HG02943 (cell line): ENCODE results near the gene CELF2.
A peak's percentile ranks its signal among the peaks of the same experiment; 100 is the strongest.

ENCODE experiments used
- ATAC-seq: cut with Tn5 transposase; IDR thresholded peaks from one replicate; pipeline ENCODE4 v1.9.1; 2021; ENCODE audit warnings: mild to moderate bottlenecking, low read depth, moderate library complexity; ENCODE audit not compliant: unreplicated experiment

Gene CELF2

DNA sequence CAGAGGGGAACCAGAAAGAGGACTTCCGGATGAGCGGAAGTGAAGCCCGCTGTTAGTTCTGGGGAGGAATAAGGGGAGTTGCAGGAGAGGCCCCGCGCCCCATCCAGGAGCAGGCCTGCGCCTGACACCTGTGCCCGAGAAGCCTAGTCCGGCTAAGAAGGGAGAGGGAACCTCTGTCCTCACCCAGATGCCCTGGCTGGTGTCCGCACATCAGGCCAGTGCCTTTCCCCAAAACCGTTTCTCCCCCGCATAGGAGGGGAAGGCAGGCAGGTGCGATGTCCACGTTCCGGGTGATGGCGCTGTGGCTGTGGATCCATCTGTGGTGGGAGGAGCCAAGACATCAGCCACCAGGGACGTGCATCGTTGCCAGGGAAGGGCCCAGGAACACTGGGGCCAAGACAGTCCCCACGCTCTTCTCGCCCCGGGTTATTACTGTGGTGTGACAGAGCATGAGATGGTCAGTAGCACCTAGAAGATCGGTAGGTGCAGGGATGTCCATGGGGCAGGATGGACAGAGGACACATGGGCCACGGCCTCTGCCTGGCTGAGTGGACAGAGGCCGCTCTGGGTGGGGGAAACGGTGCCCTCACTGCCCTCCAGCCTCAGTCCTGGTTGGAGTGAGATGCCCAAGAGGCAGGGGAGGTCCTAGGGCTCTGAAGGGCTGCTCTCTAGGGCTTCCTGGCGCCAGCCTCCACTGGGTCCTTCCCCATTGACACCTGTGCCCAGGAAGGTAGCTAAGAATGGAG is 262.7 kb downstream of the CELF2 start:
- ATAC-seq, result no peak

DNA sequence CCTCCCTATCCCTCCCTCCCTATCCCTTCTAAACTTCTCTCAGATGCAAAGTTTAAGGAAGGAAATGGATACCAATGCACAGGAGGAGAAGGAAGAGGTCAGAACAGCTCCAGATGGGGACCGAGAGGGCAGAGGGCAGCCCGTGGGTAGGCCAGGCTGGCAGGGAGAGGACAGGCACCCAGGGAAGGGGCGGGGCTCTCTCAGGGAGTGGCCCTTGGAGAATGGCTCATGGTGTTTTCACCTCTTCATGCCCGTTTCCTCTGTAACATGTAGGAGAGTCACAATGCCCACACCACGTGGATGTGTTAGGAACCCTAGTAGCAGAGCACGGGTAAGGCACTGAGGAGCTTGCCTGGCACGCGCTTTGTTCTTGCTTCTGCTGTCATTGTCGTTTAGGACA is 264.5 kb downstream of the CELF2 start:
- no peak for ATAC-seq

DNA sequence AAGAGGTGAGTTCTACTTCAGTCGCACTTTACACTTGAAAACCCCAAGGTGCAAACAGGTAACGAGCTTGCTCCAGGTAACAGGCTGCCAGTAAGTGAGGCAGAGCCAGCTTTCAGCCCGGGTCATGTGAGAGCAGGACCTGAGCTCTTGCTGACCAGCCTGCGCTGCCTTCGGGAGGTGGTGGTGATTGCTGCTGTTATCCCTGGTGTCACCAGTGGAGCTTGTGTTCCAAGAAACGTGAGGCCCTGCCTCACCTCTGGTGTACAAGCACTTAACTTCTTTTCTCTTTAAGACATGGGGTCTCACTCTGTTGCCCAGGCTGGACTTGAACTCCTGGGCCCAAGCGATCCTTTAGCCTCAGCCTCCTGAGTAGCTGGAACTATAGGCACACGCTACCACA is 265.0 kb downstream of the CELF2 start:
- no peak for ATAC-seq

DNA sequence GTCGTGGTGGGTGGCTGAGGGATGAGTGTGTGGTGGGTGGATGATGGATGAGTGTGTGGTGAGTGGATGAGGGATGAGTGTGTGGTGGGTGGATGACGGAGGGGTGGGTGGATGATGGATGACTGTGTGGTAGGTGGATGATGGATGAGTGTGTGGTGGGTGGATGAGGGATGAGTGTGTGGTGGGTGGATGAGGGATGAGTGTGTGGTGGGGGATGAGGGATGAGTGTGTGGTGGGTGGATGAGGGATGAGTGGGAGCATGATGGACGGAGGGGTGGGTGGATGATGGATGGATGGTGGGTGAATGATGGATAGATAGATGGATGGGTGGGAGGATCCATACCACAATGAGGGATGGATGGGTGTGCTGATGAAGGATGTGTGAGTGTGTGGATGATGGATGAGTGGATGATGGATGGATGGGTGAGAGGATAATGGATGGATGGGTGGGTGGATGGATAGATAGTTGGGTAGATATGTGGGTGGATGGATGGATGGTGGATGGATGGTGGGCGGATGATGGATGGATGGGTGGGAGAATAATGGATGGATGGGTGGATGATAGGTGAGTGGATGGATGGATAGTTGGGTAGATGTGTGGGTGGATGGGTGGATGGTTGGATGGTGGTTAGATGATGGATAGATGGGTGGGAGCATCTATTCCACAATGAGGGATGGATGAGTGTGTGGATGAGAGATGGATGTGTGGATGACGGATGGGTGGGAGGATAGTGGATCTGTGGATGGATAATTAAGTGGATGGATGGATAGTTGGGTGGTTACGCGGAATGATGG is 266.8 kb downstream of the CELF2 start:
- no peak for ATAC-seq

DNA sequence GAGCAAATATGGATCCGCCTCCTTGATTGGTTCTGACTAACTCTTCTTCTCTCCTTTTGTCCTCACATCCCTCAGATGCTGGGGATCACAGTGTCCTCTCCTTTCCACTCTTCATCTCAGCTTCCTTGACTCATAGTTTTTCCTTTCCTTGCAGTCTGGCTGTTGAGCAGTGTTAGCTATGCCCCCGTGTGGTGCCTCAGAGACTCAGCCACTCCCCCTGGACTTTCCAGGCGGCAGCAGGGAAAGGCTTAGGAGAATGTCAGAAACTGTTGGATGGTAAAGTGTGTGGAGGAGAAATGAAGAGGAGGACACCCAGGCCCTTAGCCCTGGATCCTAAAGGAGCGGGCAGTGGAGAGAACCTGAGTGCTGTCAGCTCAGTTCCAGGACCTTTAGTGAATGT is 267.5 kb downstream of the CELF2 start:
- no peak for ATAC-seq

DNA sequence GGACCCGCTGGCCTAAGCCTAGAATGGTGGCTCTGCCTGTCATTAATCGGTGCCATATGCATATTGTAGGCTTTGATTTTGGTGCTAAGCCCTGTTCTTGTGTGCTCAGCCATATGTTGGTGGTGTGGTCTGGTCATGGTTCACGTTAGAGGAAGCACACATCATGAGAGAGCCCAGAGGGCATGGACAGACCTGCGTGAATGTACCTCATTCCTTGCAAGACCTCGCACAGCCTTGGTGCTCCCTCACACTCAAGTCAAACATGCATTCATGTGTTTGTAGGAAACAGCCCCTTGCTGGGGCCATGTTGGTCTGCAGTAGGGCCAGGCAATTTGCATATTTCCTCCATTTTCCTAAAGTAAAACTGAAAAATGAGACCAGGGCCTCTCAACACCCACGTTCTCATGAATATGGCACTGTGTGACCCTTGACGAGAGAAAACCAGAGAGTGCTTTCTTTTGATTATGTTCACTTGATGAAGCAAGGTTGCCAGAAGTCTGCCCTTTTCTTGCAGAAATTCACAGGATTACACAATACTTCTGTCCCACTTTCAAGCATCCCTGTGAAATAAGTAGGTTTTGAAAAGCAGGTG is 268.7 kb downstream of the CELF2 start:
- ATAC-seq, result peak; percentile 85

DNA sequence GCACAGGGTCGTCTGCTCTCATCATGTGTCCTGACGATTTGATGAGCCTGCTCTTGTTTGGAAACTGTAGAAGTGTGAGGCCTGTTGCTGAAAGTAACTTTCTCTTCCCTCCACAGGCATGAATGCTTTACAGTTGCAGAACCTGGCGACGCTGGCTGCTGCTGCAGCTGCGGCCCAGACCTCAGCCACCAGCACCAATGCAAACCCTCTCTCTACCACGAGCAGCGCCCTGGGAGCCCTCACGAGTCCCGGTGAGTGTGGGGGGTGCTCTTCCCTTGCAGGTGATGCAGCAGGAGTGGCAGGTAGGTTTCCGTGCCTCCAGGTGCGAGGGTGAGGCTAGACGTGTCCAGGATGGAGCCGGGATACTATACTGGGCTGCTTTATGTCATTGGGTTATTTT is 270.6 kb downstream of the CELF2 start:
- no peak for ATAC-seq

DNA sequence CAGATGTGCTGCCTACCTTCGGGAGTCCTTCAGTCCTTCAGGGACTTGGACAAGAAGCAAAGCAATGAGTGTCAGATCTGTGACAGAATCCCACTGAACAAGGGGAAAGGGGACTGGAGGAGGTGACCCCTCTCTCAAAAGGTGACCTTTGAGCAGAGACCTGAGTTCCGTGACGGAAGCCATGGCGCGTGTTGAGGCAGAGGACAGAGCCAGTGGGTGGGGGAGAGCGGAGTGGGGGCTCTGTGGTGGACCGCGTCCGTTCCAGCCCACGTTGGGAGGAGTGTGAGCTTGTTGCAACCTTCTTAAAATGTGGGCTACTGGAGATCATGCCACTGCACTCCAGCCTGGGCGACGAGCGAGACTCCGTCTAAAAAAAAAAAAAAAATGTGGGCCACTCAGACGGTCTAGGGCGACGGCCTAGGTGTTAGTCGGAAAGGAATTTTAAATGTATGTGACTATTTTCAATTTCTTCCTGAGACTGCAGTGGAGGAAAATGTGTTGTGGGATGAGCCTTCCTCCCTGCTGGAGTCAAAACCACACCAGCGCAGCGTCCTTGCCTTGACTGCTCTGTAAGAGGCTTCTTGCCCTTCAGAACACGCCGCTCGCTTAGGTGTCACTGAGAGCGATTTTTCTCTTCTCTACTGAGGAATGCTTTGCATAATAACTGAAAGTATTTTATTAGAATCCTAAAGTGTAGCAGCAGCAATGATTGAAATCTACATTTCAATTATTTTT is 272.7 kb downstream of the CELF2 start:
- ATAC-seq, result no peak

DNA sequence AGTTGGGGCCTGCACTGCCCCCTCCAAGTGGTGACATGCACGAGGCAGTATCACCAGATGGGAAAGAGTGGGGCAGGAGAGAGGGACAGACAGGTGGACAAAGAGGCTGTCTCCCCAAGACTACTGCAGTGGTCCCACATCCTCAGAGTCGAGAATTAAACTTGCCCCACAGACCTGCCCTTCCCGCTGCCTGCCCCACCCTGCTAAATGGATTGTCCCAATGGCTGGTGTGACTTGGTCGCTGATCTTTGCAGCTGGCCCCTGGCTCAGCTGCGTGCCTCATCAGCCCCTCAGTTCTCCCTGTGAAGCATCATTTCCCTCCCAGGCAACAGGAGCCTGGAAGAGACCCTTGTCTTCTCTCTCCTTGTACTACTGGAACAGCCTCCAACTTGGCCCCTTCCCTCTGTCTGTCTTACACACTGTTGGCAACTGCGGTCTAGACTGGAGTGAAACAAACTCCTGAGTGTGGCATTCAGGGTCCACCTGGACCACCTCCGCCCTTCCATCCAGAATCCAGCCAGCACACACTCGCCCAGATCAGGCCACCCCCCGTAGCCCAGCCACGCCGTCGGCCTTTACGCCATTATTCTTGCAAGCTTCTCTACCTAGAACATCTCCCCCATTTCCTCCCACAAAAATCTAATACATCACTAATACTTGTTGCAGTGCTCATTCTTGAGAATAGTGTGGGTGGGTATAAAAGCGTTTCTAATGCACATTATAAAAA is 275.1 kb downstream of the CELF2 start:
- no peak for ATAC-seq

DNA sequence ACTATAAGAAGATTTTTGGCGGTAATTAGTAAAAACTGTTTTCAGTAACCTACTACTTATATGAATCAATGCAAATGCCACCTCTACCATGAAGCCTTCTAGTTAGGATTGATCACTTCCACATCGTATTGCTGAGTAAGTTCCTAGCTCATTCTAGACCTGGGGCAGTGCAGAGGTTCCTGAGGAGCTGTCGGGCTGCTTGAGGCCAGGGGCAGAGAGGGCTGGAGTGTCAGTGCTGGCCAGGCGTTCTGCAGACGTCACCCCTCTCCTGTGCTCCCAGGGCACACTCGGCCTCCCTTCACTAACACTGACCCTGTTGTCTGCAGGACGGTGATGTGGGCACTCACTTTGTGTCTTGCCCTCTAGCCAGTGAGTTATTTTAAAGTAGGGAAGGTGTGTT is 275.7 kb downstream of the CELF2 start:
- no peak for ATAC-seq

DNA sequence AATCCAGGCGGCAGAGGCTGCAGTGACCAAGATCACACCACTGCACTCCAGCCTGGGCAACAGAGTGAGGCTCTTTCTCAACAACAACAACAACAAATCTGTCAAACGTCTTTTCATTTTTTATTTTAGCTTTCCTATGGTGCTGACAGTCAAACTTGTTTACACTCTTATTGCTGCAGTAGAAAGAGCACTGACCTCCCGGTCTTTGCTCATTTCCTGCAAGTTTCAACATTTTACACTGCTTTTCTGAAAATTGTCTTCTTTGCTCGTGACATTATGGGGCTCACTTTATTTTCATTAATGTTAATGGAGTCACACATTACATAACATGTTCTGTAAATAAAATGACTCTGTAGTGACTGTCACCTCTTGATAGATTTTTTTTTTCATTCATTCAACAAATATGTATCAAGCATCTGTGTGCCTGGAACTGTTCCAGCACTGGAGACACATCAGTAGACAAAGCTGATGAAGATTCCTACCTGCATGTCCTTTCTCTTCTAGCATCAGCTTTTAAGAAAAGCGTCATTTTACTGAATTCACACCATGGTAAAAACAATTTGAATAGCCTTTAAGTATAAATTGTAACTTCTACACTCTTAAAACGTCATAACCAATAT is 277.3 kb downstream of the CELF2 start:
- ATAC-seq, result no peak

DNA sequence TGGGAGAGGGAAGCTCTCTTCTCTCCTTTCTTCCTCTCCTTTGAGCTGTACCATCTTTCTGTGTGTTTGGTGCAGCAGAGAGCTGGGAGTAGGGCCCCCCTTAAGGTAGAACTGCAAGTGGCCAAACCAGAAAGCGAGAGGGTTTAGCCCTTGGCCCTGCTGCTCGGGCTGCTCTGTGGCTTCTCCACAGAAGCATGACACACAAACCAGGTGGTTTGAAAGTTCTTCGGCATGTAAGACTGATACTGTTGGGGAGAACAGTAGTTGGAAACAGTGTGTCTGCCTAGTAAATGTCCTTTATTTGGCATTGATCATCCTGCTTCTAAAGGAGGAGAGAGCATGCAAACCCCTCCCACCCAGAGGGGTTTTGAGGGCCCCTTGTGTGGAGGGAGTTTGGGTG is 277.8 kb downstream of the CELF2 start:
- no peak for ATAC-seq

DNA sequence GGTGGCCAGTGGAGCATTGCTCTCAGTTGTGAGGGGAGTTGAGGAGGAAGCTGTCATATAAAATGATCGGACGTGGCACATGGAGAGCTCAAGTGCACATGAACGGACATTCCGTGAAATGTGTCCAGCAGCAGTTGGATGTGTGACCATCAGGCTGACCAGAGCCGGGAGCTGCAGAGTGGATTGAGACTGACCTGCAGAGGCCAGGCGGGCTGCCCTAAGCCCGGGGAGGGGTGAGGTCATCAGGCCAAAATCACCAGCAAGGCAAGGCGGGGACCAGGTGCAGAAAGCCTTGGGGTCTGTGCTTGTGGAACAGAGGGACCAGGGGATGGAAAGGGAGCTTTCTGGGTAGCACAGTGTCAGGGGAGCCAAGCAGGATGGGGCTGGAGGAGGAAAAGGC is 279.5 kb downstream of the CELF2 start:
- no peak for ATAC-seq

DNA sequence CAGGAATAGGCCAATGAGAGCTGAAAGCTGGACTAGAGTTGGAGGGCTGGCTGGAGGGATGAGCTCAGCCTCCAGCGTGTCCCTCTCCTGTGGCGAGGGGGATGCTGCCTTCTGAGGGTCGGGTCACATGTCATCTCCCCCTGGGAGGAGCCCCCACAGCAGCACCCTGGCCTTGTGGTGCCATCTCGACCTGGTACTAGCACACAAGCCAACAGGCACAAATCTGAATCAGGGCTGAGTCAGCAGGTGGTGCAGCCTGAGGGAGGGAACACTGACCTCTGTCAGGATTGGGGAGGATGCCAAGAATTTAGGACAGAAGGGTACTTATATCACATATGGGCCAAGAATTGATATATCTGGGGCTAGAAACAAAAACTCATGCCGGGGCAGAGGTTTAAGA is 280.4 kb downstream of the CELF2 start:
- ATAC-seq, result no peak

DNA sequence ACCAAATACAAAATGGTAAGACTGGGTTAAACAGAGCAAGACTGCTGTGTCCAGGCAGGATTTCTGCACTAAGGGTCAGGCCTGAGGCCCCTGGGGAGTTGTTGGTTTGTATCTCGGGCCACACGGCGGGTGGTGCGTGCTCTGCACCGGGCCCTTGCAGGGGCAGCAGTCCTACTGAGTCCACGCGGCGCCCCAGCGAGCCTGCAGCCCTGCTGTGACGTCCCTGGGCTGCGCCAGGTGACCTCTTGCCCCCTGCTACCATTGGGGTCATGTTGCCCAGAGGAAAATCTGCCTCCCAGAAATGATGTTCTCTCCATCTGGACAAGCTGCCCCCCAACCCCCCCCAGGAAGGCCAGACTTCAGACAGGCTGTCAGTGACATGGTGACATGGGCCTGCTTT is 281.5 kb downstream of the CELF2 start:
- ATAC-seq, result no peak

DNA sequence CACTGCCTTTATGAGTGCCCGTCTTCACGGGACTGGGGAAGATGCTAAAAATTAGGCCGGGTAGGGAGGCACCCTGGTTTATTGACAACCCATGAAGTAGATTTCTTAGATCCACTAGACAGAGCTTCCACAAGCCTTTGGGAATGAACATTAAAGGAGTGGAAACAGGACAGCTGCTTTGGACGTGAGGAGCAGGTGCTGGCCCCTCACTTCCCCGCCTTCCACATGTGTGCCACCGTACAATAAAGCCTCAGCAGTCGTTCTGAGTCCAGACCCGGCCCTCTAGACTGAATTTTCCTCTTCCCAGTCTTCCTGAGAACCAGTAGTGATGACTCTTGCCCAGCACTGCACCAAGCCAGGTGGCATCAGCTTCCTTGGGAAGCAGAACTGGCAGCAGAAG is 282.4 kb downstream of the CELF2 start:
- no peak for ATAC-seq

DNA sequence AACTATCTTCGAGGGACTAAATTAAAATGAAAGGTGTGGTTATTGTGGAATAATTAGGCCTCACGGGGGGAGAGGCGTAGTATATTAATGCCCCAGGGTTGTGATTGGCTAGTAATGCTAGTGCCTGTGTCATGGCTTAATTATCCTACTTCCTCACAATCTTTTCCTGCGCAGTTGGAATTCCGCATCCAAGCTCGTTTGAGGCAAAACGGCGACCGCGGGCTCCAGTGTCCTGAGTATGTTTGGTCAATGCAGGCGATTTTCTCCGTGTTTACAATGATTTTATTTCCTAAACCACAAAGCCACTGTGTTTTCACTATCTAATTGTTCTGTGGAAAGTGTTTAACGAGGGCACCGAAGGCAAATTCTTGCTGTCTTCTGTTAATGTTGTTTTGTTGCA is 282.9 kb downstream of the CELF2 start:
- no peak for ATAC-seq

DNA sequence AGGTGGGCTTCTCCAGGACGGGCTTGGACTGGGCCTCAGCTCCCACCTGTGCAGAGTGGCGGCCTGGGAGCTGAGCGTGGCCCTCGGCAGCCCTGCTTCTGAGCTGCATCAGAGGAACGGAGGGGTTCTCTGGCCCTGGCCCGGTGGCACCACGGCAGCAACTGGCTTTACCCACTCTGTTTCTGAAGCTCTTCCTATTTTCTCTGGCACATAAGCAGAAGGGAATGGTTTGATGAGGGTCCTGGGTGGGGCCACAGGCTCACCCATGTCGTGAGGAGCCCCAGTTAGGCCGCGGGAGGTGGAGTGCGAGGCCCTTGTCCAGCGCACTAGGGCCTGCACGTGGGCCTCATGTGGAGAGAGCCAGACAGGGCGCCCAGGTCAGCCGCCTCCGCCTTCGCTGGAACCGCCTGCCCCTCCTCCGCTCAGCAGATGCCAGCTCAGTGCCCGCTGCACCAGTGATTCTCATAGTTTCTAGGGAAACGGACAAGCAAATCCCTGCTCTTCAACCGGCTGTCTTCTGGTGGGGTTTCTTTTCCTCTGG is 284.0 kb downstream of the CELF2 start:
- no peak for ATAC-seq

DNA sequence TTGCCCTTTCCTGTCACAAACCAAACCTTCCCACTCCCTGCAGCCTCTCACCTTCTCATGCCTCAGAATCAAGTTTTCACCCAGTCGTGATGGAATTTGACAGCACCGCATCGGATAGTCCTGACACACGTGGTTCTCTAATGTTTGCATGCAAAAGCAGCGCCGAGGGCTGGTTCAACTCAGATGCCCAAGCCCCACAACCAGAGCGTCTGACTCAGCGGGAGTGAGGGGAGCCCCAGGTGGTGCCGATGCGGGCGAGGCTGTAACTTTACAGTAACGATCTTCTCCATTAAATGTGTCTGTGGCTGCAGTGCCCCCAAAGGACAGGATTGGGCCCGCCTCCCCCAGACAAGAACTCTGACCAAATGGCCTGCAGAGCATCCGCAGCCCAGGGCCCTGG is 284.5 kb downstream of the CELF2 start:
- ATAC-seq, result no peak
